HG03103 (cell line): Measurements from ENCODE around the gene MORN4.
"Not testable (repeated sequence)": the region's sequence is repeated elsewhere in the genome, so short reads cannot be mapped to it uniquely, and the experiment has no call there.

Experiments used
- ATAC-seq: cut with Tn5 transposase; IDR thresholded peaks from one replicate; pipeline ENCODE4 v1.9.1; 2021; ENCODE audit warnings: low read depth; ENCODE audit not compliant: unreplicated experiment

The MORN4 gene

DNA sequence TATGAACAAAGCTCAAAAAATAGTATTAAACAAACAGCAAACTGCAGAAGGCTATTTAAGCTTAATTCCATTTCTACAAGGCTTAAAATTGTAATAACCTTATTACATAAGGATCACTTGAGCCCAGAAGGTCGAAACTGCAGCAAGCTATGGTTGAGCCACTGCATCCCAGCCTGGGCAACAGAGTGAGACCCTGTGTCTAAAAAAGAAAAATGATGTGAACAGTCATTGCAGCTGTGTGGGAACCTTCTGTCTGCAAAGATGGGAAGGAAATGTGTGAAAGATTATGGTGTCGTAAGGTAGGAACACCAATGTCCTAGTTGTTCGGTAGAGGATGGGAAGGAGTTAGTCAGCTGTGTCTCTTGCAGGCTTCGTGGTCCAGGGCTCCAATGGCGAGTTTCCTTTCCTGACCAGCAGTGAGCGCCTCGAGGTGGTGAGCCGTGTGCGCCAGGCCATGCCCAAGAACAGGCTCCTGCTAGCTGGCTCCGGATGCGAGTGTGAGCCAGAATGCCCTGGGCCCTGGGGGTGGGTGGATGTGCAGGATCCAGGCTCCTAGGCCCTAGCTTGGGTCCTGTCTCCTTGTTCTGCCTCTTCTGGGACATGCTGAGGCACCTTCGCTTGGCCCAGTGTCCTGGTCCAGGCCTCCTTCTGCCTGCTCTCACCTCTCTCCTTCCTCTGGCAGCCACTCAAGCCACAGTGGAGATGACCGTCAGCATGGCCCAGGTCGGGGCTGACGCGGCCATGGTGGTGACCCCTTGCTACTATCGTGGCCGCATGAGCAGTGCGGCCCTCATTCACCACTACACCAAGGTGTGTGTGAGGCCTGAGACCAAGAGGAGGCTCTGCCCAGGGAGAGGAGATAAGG, 34.7 kb downstream of the MORN4 start:
- no peak for ATAC-seq

DNA sequence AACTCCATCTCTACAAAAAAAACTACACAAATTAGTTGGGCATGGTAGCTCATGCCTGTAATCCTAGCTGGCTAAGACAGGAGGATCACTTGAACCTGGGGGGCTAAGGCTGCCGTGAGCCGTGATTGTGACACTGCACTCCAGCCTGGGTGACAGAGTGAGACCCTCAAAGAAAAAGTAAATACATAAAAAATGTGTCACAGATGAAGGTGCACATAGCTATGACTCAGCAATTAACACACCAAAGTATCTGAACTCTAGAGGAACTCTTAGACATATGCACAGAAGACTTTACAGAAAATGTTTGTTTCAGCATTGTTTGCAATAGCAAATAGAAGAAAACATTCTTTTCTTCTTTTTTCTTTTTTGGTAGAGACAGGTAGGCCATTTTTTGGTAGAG, 35.5 kb downstream of the MORN4 start:
- no peak for ATAC-seq

DNA sequence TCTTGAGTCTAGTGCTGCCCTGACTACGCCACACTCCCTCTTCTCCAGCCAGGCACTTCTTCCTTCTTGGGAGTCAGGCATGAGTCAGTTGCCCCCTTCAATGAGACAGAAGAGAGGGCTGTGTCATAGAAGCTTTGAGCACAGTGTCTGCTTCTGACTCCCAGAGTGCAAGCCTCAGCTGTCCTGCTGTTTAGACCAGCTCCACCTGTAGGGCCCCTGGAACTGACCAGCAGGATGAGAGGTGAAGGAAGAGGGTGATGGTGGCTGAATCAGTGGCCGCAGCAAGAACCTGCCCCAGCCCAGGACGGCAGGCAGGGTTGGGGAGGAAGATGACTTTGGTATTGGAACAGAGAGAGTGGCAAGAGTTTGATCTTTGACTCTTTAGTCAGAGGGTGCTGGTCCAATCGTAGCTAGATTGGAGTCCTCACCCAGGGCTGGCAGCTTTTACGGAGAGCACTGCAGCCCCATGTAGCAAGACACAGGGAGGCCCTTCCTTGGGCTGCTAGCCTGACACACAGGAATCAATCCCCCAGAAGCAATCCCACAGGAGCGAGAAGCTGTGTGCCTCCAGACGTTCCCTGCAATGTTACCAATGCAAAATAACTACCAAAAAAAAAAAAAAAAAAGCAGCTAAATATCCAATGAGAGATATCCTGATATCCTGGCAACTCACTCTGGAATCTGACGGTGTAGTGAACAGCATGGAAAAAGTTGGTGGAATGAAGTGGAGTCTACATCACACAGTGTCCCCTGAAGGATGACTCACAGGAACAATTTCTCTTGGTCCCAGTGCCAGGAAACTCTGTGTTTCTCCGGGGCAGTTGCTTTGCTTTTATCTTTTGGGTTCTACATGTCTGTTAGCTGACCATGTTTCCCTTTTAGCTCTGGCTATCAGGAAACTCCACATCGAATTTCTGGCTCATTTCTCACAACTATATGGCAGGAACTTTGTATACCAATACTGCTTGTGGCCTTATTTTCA, 36.9 kb downstream of the MORN4 start:
- ATAC-seq: no peak

GRCh38 chr10:97593421-97593820, 39.9 kb downstream of the MORN4 start:
- ATAC-seq: no peak

GRCh38 chr10:97590748-97591495, 42.4 kb downstream of the MORN4 start:
- no peak for ATAC-seq

DNA sequence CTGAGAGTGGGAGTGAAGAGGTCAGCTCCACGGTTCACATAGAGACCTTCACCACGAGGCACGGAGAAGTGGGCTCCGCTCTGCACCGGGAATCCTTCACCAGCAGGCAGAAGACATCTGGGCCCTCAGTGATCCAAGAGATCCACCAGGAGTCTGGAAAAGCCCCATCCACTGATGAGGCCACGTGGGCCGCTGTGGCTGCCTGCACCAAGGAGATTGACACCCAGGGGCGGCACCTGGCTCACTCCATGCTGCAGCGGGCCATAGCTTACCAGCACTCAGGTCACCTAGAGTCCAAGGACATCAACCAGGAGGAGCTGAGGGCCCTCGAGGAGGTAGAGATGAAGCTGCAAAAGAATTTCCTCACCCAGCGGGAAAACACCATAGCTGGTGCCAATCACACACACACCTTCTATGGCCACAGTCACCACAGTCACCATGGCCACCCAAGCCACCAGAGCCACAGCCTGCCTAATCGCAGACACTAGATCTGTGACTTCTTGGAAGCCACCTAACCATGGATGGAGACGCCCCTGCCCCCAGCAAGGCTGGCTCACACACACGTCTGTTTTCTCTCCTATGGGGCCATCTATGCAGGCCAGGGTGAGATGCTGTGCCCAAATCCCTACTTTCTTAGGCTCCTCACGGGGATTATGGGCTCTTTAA, 43.1 kb downstream of the MORN4 start:
- ATAC-seq: no peak

DNA sequence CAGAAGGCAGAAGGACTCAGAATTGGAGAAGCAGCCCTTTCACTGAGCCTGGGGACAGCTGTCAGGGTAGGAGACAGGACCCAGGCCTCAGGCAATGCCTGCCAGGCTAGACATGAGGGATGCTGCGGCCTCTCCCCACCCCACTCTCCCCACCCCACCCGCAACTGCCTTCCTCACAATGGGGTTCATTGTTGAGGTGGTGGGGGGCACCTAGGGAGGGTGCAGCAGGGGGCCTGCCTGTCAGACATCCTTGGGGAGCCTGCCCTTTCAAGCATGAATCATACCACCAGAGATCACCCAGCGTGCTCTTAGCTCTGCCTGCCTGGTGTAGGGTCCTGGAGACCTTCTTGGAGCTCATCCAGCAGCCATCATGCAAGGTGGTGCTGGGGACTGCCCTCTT, 43.8 kb downstream of the MORN4 start, which contains the start of gene C10orf62:
C10orf62 (plus strand) TSS at position 243 of the 400 bp plus-strand sequence. CDS start 177 bp downstream, outside the sequence.
- ATAC-seq: no peak

DNA sequence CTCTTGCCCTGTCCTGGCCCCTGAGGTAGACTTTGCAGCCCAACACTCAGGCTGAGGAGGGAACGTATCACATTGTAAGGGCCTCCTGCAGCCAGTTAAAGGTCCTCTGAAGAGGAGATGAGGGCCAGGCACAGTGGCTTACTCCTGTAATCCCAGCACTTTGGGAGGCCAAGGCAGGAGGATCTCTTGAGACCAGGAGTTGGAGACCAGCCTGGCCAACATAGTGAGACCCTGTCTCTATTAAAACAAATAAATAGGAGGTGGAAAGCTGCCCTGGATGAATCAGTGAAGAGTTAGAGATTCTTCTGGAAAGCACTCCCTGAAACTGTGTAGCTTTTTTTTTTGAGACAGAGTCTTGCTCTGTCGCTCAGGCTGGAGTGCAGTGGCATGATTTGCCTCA, 46.1 kb downstream of the MORN4 start:
- ATAC-seq: no peak

GRCh38 chr10:97585439-97585811, 47.9 kb downstream of the MORN4 start:
- no peak for ATAC-seq

GRCh38 chr10:97584798-97585438, 48.4 kb downstream of the MORN4 start:
- no peak for ATAC-seq

DNA sequence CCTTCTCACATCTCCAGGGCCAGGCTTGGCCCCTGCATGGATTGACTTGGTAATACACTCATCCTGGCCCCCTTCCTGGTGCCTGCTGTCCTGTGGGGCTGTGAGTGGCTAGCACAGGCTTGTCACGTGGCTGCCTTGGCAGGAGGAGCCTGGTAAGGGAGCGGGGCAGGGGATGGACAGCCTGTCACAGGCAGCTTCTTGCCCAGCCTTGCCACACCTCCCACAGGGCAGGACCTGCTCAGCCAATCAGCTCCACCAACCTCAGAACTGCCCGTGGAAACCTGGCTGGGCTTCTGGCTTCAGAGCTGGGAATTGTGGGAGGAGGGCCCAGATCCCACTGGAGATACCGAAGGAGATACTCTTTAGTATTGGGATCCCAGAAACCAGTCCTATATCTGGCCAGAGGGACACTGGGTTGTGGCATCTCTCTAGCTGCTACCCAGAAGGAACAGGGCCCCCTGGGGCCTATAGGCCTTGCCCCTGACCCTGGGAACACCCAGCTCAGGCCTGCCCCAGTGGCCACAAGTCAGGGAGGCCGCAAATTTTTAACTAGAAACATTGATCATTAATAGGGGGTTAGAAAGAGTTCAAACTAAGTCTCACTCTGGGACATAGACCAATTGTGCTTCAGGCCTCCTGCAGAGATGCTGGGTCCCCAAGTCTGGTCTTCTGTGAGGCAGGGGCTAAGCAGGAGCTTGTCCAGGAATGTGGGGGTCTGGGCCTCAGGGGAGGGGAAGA, 49.1 kb downstream of the MORN4 start, which contains the start of gene HOGA1:
HOGA1 (plus strand) TSS at position 330 of the 738 bp plus-strand sequence; CDS start at position 645, 315 bp downstream.
- ATAC-seq: no peak

GRCh38 chr10:97583476-97583875, 49.8 kb downstream of the MORN4 start:
- ATAC-seq: no peak

DNA sequence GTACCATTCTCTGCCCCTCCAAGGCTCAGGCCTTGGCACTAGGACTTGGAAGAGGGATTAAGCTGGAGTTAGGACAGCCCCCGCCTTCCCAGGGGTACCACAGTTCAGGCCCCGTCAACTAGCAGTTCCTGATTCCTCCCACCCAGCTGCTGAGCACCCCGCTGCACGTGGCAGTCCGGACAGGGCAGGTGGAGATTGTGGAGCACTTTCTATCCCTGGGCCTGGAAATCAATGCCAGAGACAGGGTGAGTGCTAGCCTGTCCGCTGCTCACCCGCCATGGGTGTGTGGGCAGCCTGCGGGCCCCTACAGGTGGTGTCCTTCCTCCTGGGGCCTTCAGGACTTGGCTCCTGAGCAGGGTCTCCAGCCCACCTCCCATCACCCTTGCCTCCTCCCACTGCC, 51.1 kb downstream of the MORN4 start:
- no peak for ATAC-seq

DNA sequence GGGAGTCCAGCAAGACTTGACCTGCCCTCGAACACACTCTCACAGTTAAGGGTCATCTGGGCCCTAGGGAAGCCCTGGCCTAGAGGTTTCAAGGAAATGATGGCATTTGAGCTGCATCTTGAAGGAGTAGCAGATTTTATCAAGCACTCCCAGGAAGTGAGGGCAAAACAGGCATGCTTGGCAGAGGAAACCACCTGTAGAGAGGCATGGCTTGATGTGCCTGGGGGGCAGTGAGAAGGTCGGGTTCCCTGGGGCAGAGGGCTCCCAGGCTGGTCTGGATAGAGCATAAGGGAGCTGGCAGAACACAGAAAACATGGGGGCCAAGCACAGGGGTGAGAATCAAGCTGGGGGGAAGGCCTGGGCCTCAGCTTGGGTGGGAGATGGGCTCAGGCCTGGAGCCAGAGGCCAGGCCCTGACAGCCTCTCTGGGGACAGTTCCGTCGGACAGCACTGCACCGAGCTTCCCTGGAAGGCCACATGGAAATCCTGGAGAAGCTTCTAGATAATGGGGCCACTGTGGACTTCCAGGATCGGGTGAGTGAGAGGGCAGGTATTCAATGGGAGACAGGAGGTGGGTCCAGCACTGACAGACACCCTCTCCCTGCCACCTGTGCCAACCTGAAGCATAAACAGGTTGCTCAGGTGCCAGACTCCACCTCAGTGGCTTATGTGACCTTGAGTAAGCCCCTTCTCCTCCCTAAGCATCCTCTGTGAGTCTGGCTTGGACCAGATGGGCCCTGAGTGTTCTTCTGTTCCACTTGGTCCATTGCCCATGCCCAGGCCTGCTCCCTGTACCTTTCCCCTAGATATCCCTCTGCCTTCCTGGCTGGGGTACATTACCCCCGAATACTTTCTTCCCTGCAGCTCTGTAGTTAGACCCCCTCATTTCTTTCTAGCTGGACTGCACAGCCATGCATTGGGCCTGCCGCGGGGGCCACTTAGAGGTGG, 52.6 kb downstream of the MORN4 start:
- no peak for ATAC-seq

- ATAC-seq: no peak
Measured at GRCh38 chr10:97578171-97578844, 55.0 kb downstream of the MORN4 start.

GRCh38 chr10:97577701-97578100, 55.6 kb downstream of the MORN4 start:
- ATAC-seq: no peak

DNA sequence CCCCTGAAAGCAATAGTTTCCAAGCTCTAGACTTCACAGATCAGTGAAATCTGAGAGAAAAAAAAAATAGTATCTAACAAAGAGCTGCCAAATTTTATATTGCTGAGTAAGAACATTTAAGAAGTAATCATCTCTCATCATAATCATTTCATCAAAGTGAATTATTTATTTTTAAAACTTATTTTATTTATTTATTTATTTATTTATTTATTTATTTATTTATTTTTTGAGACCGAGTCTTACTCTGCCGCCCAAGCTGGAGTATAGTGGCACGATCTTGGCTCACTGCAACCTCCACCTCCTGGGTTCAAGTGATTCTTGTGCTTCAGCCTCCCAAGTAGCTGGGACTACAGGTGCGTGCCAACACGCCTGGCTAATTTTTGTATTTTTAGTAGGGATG, 56.8 kb downstream of the MORN4 start:
- ATAC-seq: not testable (repeated sequence)
